A549 (cell line): Measurements from ENCODE around the gene B4GALT3.

Experiments used
- CTCF ChIP-seq: fragments of >200 bp; sonication (Bioruptor Twin); formaldehyde crosslinking; IDR thresholded peaks from 3 replicates; pipeline ENCODE4 v1.5.1; 2016
- EHF ChIP-seq: fragments of 250-450 bp; sonication (Bioruptor Pico); IDR thresholded peaks from 2 replicates; pipeline ENCODE4 v1.5.0; 2020; ENCODE audit warnings: mild to moderate bottlenecking
- EP300 ChIP-seq, 2 experiments: fragments of >200 bp; sonication (Bioruptor Twin); formaldehyde crosslinking; IDR thresholded peaks; 2 replicates in 1 of 2; 3 replicates in 1 of 2; pipeline ENCODE4 v1.6.1; 2016 to 2017
- HOXB5 ChIP-seq: fragments of 250-450 bp; sonication (Bioruptor Pico); IDR thresholded peaks from 2 replicates; pipeline ENCODE4 v1.5.0; 2020; ENCODE audit warnings: mild to moderate bottlenecking, moderate library complexity
- JUN ChIP-seq, 2 experiments: fragments of >200 bp; sonication (Bioruptor Twin); formaldehyde crosslinking; IDR thresholded peaks; 2 replicates in 1 of 2; 3 replicates in 1 of 2; pipeline ENCODE4 v1.6.1; 2016 to 2017
- NFE2L2 ChIP-seq: fragments of 150-350 bp; conservative IDR thresholded peaks from 2 replicates; pipeline ENCODE4 v1.6.1; 2014; ENCODE audit warnings: low read length
- PBX3 ChIP-seq: IDR thresholded peaks from 2 replicates; pipeline ENCODE4 v1.6.1; 2012
- POLR2A ChIP-seq: IDR thresholded peaks from 2 replicates; pipeline ENCODE4 v1.6.1; 2012; ENCODE audit warnings: mild to moderate bottlenecking, low read length

GRCh38 chr1:161171191-161171590, 6.1 kb downstream of the B4GALT3 start:
- TF ChIP-seq CTCF, result peak; percentile 10; the same call in 1 of the 3 replicates
- TF ChIP-seq JUN (IDR thresholded peaks at IDR 0.05), result no peak
- TF ChIP-seq NFE2L2, result no peak
- no peak for TF ChIP-seq PBX3
- TF ChIP-seq EP300 (IDR thresholded peaks at IDR 0.05), result no peak
- no peak for TF ChIP-seq HOXB5
- no peak for TF ChIP-seq POLR2A
- no peak for TF ChIP-seq EHF
